Endothelial cell (in vitro differentiated cells): ENCODE data around the gene CDKL5. TPM values are rescaled to one million over a fixed set of nuclear protein-coding genes. Genes with fewer than 3 reads are reported as not detected.

Experiments
- DNase-seq: peaks from one replicate; pipeline ENCODE4 v3.0.0; 2021; ENCODE audit warnings: low spot score
- H3K27ac Mint-ChIP-seq: one replicate; pipeline ENCODE4 v1.8.0; 2021; ENCODE audit warnings: mixed read lengths, inconsistent platforms; ENCODE audit not compliant: unreplicated experiment
- H3K27me3 Mint-ChIP-seq: one replicate; pipeline ENCODE4 v1.8.0; 2021; ENCODE audit warnings: mild to moderate bottlenecking, moderate library complexity, mixed read lengths, inconsistent platforms; ENCODE audit not compliant: unreplicated experiment
- H3K36me3 Mint-ChIP-seq: one replicate; pipeline ENCODE4 v1.8.0; 2021; ENCODE audit warnings: mild to moderate bottlenecking, low read depth, mixed read lengths, inconsistent platforms; ENCODE audit not compliant: unreplicated experiment
- H3K4me1 Mint-ChIP-seq: one replicate; pipeline ENCODE4 v1.8.0; 2021; ENCODE audit warnings: mild to moderate bottlenecking, mixed read lengths, inconsistent platforms; ENCODE audit not compliant: unreplicated experiment
- H3K4me3 Mint-ChIP-seq: one replicate; pipeline ENCODE4 v1.8.0; 2021; ENCODE audit warnings: mild to moderate bottlenecking, mixed read lengths, inconsistent platforms; ENCODE audit not compliant: unreplicated experiment
- H3K9me3 Mint-ChIP-seq: one replicate; pipeline ENCODE4 v1.8.0; 2021; ENCODE audit warnings: mixed read lengths, inconsistent platforms; ENCODE audit not compliant: unreplicated experiment
- CTCF ChIP-seq: fragments of 200-600 bp; sonication (generic); IDR thresholded peaks from one replicate; pipeline ENCODE4 v1.5.0; 2021; ENCODE audit warnings: antibody characterized with exemption; ENCODE audit not compliant: unreplicated experiment
- total RNA-seq: library from RNA; stranded (reverse); fragmentation: NEBNext Ultra II Directional; extraction: Animal tissue kit (Norgen Biotek cat#: 25700); gene quantifications from one replicate; pipeline ENCODE4 v1.2.1, GENCODE V29; 2021; ENCODE audit not compliant: unreplicated experiment

CDKL5 gene
- total RNA-seq, 1 donor from 2014 or later: 10.6 TPM

DNA sequence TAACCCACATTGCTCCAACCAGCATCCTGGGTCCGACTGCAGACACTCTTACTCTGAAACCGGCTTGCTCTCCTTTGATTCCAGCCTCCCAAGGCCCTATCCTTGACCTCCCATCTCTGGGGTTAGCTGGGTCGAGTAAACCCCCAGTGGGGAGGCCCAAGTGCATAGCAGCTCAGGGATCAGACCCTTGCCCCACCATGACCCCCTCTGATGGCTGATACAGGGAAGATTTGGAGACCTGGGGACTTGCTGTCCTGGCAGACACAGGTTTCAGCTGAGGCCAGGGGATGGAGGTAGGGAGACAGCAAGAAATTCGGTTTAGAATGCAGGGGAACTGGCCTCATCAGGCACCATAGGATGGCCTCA, 23.6 kb upstream of the CDKL5 start:
- Mint-ChIP-seq H3K4me3 (no peak overlapping the region), H3K36me3 (no peaks in the 10 kb centered on the region), H3K27me3 (peaks cover 4% of the 10 kb centered on the region), H3K9me3 (no peaks in the 10 kb centered on the region), H3K4me1 (no peaks in the 10 kb centered on the region), H3K27ac (no peak overlapping the region)
- TF ChIP-seq CTCF: no peak
- no peak for DNase-seq

- Mint-ChIP-seq H3K4me1 (peaks cover 5% of the 10 kb centered on the region), H3K36me3 (no peaks in the 10 kb centered on the region), H3K4me3 (no peak overlapping the region), H3K9me3 (no peaks in the 10 kb centered on the region), H3K27ac (no peak overlapping the region), H3K27me3 (peaks cover under 1% of the 10 kb centered on the region)
- no peak for DNase-seq
- no peak for TF ChIP-seq CTCF
Observed at GRCh38 chrX:18406531-18407266, 18.7 kb upstream of the CDKL5 start.

GRCh38 chrX:18410038-18410437, 15.4 kb upstream of the CDKL5 start:
- no peaks in the 10 kb centered on the region for H3K36me3 Mint-ChIP-seq
- H3K4me1 Mint-ChIP-seq: peaks cover 5% of the 10 kb centered on the region
- TF ChIP-seq CTCF: no peak
- H3K9me3 Mint-ChIP-seq: no peaks in the 10 kb centered on the region
- H3K27ac Mint-ChIP-seq: no peak overlapping the region
- no peaks in the 10 kb centered on the region for H3K27me3 Mint-ChIP-seq
- no peak for DNase-seq
- H3K4me3 Mint-ChIP-seq: no peak overlapping the region

- H3K27ac Mint-ChIP-seq: no peak overlapping the region
- TF ChIP-seq CTCF: no peak
- no peak for DNase-seq
- H3K4me3 Mint-ChIP-seq: no peak overlapping the region
- H3K27me3 Mint-ChIP-seq: no peaks in the 10 kb centered on the region
- H3K36me3 Mint-ChIP-seq: no peaks in the 10 kb centered on the region
- H3K9me3 Mint-ChIP-seq: no peaks in the 10 kb centered on the region
- H3K4me1 Mint-ChIP-seq: no peaks in the 10 kb centered on the region
Observed at GRCh38 chrX:18415386-18415785, 10.0 kb upstream of the CDKL5 start.

DNA sequence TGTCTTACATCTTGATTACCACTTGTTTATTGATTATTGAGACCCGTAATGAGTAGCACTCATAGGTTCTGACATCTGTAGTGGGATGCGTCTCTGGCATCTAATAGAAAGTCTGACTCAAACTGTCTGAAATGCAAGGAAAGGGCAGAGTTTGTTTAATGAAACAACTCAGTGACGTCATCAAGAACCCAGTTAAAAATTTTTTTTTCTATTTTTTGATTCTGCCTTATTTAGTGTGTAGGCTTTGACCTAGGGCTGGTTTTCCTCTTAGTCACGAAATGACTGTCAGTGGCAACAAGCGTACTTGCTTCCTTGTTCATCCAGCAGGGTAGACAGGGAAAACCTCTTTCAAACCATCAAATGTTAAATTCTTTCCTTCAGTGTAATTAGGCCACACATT, 3.1 kb upstream of the CDKL5 start:
- Mint-ChIP-seq H3K27me3 (no peaks in the 10 kb centered on the region), H3K36me3 (no peaks in the 10 kb centered on the region), H3K4me3 (no peak overlapping the region), H3K4me1 (peaks cover 7% of the 10 kb centered on the region), H3K9me3 (no peaks in the 10 kb centered on the region), H3K27ac (no peak overlapping the region)
- no peak for DNase-seq
- TF ChIP-seq CTCF: no peak
